ENCODE data around the gene SCG5. TPM values are rescaled to one million over a fixed set of nuclear protein-coding genes. Genes with fewer than 3 reads are reported as not detected.

Gene SCG5
- total RNA-seq, 1 experiment from 2014 or later, result 23.9 TPM

- Histone ChIP-seq H3K4me2 (ENCODE audit: insufficient read depth, insufficient read length, low read length) (no peak overlapping the region), H2AFZ (ENCODE audit: low read length) (no peak overlapping the region), H3K23me2 (ENCODE audit: insufficient read length, low read depth, low read length, poor library complexity, severe bottlenecking) (peaks cover 9% of the 10 kb centered on the region), H4K91ac (ENCODE audit: insufficient read length, low read depth, low read length) (no peak overlapping the region), H3K4ac (ENCODE audit: low read depth, low read length) (no peak overlapping the region), H2AK5ac (ENCODE audit: insufficient read length, low read length) (no peak overlapping the region), H4K5ac (ENCODE audit: insufficient read length, low read depth, low read length) (no peak overlapping the region), H2BK120ac (ENCODE audit: low read depth, low read length, poor library complexity, severe bottlenecking) (no peak overlapping the region), H2BK15ac (ENCODE audit: low read depth, low read length) (no peak overlapping the region), H2BK5ac (ENCODE audit: insufficient read length, low read length) (no peak overlapping the region), H3K27ac (ENCODE audit: insufficient read length, low read depth, low read length) (no peak overlapping the region), H3K4me1 (ENCODE audit: insufficient read depth, low read length) (no peaks in the 10 kb centered on the region), H2BK20ac (ENCODE audit: low read depth, low read length, poor library complexity, severe bottlenecking) (no peak overlapping the region), H3K56ac (ENCODE audit: insufficient read length, low read depth, low read length) (no peak overlapping the region), H3K23ac (ENCODE audit: insufficient read length, low read depth, low read length) (no peak overlapping the region), H2BK12ac (ENCODE audit: insufficient read length, low read depth, low read length) (no peak overlapping the region), H3K79me2 (ENCODE audit: insufficient read depth, low read length) (no peaks in the 10 kb centered on the region), H3K18ac (ENCODE audit: insufficient read length, low read depth, low read length) (no peak overlapping the region), H3T11ph (ENCODE audit: low read length) (no peak overlapping the region), H4K20me1 (ENCODE audit: control insufficient read depth, insufficient read depth, insufficient read length) (no peaks in the 10 kb centered on the region), H3K9me3 (ENCODE audit: control insufficient read depth, low read depth, low read length) (no peaks in the 10 kb centered on the region), H3K27me3 (ENCODE audit: insufficient read depth, low read length) (peaks cover 20% of the 10 kb centered on the region; the same call in 1 of the 2 replicates), H3K14ac (ENCODE audit: insufficient read depth, low read length) (no peak overlapping the region), H3K9ac (ENCODE audit: extremely low read depth, insufficient read length, low read length) (no peak overlapping the region), H3K79me1 (ENCODE audit: insufficient read depth, low read depth, low read length, poor library complexity, severe bottlenecking) (no peaks in the 10 kb centered on the region), H4K8ac (replicated peaks; ENCODE audit: insufficient read length, low read depth, low read length) (no peak overlapping the region)
- TF ChIP-seq, protein P1, sequence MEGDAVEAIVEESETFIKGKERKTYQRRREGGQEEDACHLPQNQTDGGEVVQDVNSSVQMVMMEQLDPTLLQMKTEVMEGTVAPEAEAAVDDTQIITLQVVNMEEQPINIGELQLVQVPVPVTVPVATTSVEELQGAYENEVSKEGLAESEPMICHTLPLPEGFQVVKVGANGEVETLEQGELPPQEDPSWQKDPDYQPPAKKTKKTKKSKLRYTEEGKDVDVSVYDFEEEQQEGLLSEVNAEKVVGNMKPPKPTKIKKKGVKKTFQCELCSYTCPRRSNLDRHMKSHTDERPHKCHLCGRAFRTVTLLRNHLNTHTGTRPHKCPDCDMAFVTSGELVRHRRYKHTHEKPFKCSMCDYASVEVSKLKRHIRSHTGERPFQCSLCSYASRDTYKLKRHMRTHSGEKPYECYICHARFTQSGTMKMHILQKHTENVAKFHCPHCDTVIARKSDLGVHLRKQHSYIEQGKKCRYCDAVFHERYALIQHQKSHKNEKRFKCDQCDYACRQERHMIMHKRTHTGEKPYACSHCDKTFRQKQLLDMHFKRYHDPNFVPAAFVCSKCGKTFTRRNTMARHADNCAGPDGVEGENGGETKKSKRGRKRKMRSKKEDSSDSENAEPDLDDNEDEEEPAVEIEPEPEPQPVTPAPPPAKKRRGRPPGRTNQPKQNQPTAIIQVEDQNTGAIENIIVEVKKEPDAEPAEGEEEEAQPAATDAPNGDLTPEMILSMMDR (conservative IDR thresholded peaks at IDR 0.05), result no peak
- H3K9me3 Mint-ChIP-seq, result peaks cover 0 to 5% of the 10 kb centered on the region in 2 experiments; a peak in 4 of 5 replicates
- no peaks in the 10 kb centered on the region; a peak in 1 of 7 replicates for H3K36me3 Mint-ChIP-seq (ENCODE audit: insufficient read depth in 1 of 3, low read depth in 3 of 3)
- peaks cover 11 to 17% of the 10 kb centered on the region in 2 experiments for H3K4me1 Mint-ChIP-seq
- WGBS (ENCODE audit: extremely low coverage, insufficient read length, low lambda C conversion rate), result no CpG with 5 or more reads among the region's 2 CpGs
- no peak for DNase-seq
- H3K27me3 Mint-ChIP-seq (ENCODE audit: low read depth), result peaks cover 65% of the 10 kb centered on the region
- no peak overlapping the region for H3K27ac Mint-ChIP-seq
- H3K4me3 Mint-ChIP-seq, result no peak overlapping the region
These were observed 81.8 kb downstream of the SCG5 start for GRCh38 chr15:32723171-32723948.

Measured in H9 (cell line).